GM20431 (cell line): Measurements from ENCODE around the gene GAS7.
"Not testable (repeated sequence)": the region's sequence is repeated elsewhere in the genome, so short reads cannot be mapped to it uniquely, and the experiment has no call there.

ENCODE experiments used
- in situ Hi-C: fragments of 300-500 bp; cut with MseI, MboI; formaldehyde crosslinking; loops from one replicate; pipeline ENCODE4 v1.15.0; 2020; ENCODE audit warnings: low sequenced_read_pairs; ENCODE audit not compliant: unreplicated experiment

The GAS7 gene

DNA sequence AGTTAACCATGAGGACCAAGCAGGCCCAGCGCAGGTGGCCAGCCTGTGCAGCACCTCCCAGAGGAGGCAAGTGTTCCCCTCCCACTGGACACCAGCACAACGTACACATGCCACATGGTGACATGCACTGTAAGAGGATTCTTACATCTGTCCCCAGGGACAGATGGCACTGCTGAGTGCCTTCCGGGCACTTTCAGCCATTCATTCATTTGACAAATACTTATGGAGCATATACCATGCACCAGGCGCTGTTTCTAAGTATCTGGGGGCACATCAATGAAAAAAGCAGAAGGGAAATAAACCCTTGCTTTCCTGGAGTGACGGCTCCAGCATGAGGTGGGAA lies 79.6 kb downstream of the GAS7 start:
- in situ Hi-C loops, result no loop called here

DNA sequence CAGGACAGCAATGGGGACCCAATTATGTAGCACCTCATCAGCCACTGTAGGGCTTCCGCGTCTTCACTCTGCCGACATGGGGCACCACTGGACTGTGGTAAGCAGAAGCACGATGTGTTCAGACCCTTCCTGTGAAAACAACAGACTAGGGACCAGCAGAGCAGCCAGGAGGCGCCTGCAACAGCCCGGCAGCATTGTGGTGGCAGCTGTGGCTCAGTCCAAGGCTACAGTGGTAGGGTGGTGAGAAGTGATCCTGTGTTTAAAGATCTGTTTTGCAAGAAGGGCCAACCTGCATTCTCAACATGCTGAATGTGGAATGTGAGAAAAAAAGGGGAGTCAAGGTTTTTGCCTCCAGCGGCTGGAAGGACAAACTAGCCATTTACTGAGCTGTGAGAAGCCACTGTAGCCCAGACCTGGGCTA lies 80.8 kb downstream of the GAS7 start:
- in situ Hi-C loops, result no loop called here

DNA sequence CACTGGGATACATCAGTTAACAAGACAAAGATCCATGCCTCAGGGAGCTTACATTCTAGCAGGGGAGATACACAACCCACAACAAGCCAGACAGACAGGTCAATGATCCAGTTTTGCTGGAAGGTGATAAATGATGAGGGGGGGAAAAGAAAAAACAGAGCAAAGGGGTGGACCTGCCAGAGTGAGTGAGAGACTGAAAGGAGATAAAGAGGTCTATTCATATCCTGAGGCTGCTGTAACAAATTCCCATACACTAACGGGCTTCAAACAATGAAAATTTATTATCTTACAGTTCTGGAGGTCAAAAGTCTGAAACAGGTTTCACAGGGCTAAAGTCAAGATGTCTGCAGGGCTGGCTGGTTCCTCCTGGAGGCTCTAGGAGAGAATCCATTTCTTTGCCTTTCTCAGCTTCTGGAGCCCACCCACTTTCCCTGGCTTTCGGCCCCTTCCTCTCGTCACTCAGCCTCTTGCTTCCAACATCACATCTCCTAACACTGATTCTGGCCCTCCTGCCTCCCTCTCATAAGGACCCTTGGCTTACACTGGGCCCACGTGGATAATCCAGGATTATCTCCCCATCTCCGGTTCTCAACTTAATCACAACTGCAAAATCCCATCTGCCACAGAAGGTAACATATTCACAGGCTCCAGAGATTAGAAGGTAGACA lies 81.5 kb downstream of the GAS7 start:
- in situ Hi-C loops, result no loop called here

DNA sequence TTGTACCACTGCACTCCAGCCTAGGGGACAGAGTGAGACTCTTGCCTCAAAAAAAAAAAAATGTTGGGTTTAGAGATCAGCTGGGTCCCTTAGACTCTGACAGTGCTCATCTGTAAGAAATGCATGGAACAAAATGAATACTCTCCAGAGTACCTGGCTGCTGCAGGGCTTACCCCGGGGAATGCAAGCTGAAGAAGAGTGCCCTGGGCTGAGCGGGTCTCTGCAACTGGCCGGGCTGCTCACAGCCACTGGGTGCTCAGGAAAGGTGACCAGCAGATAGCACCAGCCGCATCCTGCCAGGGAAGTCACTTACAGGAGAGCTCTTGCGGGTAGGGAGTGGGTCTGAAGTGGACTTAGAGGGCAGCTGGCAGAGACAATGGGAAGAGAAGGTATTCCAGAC lies 82.1 kb downstream of the GAS7 start:
- in situ Hi-C loops, result no loop called here

DNA sequence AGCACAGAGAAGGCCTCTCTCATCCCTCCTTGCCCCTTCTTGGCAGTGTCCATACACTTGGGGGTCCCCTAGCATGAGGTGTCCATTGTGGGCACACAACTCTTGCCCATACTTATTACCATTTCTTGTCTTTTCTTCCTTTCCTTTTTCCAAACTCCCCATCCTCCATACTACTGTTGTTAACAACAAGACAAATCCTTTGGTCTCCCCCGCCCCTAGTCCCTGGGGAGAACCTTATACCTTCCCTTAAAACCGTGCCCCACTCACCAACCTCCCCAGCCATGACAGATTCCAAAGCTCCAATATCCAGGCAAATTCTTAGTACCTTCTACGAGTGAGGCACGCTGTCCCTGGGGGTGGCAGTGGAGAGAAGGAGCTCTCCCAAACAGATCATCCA lies 82.9 kb downstream of the GAS7 start:
- in situ Hi-C loops, result no loop called here

DNA sequence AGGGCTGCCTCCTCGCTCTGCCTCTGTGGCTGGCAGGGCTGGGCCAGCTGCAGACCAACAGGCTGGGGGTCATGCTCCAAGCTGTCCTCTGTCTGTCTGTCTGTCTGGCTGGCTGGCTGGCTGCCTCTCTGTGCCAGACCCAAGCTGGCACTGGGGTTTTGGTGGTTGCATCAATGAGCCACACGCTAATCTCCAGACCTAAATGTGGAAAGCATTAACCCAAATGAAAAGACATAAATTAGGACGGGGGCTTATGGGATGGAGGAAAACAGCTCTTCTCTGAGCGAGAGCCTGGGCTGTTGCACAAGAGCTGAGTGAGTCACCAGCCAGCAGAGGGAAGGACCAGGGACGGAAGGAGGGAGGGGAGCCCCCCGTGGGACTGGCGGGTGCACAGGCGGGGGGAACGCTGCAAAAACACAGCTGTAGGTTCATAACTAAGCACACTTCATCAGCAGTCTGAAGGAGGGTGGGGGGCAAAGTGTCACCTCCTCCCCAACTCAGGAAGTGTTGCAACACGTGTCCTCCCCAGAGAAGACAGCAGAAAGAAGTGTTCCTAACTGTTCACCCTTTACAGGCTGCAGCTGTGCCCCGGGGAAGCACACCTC lies 83.4 kb downstream of the GAS7 start:
- in situ Hi-C loops, result no loop called here

DNA sequence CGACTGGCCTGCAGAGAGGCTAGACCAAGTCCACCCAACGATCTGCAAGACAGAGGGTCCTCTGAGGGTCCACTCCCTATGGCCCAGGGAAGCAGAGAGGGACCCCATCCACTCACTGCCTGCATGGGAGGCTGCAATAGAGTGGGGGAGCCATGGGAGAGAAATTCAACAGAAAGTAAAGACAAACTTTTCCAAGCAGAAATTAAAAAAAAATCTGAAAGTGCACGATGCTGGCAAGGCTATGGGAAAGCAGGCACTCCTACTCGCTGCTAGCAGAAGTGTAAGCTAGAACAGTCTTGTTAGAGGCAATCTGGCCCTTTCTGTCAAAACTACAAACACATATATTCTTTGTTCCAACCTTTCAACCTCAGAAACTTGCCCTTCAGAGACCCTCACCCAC lies 85.4 kb downstream of the GAS7 start:
- in situ Hi-C loops, result no loop called here

DNA sequence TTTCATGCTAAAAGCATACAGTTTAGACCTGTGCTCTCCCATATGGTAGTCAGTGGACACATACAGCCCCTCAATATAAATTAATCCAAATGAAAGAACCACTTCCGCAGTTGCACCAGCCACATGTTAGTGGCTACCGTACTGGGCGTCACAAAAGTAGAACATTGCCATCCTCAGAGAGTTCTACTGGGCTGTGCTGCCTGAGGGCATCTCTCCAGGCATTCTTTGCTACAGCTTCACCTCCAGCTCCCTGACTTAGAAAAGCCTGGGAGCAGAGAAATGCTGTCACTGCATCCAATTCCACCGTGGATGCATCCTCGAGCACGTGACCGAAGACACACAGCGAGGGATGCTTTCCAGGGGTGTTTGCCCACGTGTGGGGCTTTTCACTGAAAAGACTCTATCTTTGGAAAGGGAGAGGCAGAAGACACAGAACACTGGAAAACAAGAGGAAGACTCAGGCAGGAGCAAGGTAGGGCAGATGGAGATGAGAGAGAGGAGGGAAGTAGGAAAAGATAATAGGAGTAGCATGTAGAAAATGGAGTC lies 86.4 kb downstream of the GAS7 start:
- in situ Hi-C loops, result no loop called here

DNA sequence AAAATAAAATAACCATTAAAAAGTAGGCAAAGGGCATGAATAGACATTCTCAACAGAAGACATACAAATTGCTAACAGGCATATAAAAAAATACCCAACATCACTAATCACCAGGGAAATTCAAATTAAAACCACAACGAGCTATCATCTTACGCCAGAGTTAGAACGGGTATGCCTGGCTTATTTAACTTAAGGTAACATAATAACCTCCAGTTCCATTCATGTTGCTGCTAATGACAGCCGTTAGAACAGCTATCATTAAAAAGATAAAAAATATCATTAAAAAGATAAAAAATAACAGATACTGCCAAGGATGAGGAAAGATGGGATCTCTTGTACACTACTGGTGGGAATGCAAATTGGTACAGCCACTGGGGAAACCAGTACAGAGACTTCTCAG lies 89.3 kb downstream of the GAS7 start:
- in situ Hi-C loops, result no loop called here

DNA sequence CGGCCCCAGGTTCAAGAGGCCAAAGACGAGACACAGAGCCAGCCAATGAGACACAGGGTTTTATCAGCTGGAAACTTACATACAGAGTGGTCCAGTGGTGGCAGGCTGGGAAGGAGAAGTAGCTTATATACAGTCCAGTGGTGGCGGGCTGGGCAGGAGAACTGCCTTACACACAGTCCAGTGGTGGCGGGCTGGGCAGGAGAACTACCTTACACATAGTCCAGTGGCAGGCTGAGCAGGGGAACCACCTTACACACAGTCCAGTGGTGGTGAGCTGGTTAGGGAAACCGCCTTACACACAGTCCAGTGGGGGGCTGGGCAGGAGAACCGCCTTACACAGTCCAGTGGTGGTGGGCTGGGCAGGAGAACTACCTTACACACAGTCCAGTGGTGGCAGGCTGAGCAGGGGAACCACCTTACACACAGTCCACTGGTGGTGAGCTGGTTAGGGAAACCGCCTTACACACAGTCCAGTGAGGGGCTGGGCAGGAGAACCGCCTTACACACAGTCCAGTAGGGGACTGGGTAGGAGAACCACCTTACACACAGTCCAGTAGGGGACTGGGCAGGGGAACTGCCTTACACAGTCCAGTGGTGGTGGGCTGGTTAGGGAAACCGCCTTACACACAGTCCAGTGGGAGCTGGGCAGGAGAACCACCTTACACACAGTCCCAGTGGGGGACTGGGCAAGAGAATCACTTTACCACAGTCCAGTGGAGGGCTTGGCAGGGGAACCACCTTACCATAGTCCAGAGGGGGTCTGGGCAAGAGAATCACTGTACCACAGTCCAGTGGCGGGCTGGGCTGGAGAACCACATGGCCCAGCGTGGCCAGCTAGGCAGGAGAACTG lies 90.9 kb downstream of the GAS7 start:
- in situ Hi-C loops, result no loop called here

DNA sequence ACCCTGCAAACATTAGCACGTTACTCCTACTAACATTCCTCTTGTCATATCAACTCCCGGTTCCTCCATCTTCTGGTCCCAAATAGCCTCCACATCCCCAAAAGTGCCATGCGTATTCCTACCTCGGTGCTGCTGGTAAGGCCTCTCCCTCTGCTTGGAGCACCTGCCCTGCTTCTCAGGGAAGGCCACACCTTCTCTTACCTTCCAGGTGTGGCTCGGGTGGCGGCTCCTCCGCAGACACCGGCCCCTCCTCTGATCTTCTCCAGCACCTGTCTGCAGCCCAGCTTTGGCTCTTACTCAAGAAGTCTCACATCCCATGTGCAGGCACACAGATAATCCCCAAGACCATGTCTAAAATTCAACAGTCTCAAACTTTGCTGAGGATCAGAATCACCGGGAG lies 92.3 kb downstream of the GAS7 start:
- in situ Hi-C loops, result no loop called here

DNA sequence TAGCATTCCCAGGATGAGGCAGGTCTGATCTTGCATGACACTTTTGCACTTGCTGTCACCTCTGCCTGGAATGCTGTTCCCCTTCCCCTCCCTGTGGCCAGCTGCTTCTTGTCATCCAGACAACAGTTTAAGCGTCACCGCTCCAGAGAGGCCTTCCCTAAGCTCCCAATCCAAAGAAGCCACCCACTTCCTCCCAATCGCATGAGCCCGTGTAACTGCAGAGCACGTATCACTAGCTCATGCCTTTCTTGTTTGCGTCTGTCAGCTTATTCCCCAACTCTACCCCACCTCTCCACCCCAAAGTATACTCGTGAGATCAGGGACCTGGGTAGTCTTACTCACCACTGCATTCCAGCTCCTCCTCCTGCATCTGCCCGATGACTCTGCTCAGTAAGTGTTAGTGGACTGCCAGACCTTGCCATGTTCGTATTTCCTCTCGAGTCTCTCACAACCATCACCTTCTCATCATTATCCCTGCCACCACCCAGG lies 92.8 kb downstream of the GAS7 start:
- in situ Hi-C loops, result no loop called here

DNA sequence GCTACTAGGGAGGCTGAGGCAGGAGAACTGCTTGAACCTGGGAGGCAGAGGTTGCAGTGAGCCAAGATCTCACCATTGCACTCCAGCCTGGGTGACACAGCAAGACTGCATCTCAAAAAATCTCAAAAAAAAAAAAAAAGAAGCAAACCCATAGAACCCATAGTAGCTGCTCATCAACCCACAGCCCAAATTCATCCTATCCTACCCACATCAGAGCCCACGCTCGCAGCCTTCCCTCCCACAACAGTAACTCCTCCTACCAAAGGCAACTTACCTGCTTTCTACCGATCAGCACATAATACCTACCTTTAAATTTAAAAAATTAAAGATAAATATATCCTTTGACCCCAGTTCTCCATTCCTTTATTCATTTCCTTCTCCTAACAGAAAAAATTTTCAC lies 94.7 kb downstream of the GAS7 start:
- in situ Hi-C loops, result no loop called here

DNA sequence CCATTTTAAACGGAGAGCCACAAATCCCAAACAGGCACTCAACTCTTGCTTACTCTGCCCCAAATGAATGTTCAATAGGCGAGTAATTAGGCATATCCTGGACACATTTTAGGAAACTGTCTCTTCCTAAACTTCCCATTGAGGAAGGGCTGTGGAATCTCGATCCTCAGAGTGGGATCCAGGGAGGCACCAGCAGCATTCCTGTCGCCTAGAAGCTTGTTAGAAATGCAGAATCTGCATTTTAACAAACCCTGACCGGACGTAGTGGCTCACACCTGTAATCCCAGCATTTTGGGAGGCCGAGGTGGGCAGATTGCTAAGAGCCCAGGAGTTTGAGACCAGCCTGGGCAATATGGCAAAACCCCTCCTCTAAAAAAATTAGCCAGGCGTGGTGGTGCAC lies 95.6 kb downstream of the GAS7 start:
- in situ Hi-C loops, result no loop called here

DNA sequence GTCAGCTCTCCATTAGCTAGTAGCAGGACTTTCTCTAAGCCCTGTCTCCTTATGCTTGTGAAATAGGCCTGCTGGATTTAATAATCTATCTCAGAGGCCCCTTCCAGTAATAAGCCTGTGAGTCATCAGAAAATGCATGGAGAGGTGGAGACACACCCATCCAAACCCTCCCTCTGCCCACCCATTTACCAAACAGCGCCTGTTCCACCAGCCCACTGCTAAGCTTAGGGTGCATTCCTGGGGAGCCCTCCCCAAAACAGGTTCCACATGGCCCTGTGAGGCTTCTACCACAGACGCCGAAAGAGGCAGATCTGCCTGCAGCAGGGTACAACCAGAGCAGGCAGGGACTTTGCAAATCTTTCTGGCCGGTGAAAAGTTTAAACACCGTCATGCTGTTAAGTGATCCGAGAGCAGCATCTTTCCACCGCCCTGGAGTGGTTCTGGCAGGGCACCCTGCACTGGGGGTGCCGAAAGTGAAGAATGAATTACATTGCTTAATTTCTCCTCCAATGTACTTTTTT lies 99.3 kb downstream of the GAS7 start:
- in situ Hi-C loops, result no loop called here

DNA sequence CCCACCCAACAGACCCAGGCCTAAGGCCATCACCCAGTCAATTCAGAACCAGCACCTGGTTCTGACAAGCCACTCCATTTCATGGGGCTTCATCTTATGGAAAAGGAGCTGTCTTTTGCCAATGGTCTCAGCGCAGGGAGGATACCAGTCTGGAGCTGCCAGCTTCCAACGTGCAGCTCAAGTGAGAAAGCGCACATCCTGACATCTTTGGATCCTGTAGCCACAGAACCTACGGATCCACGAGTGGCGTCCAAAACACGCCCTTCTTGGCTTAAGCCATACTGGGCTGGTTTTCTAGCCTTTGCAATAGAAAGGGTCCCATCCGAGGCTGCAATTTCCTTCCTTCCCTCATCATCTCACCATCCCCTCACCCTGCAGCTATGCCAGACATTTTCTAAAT lies 101.8 kb downstream of the GAS7 start:
- in situ Hi-C loops, result no loop called here

DNA sequence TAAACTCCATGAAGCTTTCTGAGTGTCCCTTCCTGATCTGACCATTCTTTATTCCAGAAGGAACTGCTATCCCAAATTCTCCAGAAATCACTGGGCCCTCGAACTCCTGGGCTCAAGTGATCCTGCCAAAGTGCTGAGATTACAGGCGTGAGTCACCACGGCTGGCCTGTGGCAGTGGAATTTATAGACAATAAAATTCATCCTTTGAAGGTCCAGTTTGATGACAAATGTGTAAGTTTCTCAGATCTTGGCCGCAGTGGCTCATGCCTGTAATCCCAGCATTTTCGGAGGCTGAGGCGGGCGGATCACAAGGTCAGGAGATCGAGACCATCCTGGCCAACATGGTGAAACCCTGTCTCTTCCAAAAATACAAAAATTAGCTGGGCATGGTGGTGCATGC lies 103.1 kb downstream of the GAS7 start:
- in situ Hi-C loops, result not testable (repeated sequence)

DNA sequence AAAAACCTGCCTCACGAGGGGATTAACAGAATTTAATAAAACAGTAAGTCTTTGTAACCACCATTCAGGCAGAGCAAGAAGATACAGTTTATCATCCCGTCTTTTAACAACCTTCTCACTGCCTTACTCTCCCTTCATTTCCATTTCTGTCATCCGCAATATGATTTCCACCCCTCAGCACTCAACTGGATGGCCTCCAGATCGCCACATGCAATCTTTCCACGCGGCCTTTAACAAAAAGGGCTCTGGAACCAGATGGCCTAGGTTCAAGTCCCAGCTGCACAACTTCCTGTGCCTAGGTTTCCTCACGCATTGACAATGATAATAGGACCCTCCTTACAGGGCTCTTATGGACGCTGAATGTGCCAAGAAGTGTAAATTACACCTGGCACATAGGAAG lies 103.6 kb downstream of the GAS7 start:
- in situ Hi-C loops, result no loop called here

DNA sequence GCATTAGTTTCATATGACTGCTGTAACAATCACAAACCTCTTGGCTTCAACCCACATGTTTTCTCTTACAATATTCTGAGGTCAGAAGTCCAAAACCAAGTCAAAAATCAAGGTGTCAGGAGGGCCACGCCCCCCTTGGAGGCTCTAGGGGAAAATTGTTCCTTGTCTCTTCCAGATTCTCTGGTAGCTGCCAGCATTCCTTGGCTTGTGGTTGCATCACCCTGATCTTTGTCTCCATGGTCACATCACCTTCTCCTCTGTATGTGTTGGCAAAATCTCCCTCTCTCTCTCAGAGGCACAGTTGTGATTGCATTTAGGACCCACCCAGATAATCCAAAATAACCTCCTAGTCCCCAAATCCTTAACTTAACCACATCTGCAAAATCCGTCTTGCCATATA lies 105.8 kb downstream of the GAS7 start:
- in situ Hi-C loops, result no loop called here

DNA sequence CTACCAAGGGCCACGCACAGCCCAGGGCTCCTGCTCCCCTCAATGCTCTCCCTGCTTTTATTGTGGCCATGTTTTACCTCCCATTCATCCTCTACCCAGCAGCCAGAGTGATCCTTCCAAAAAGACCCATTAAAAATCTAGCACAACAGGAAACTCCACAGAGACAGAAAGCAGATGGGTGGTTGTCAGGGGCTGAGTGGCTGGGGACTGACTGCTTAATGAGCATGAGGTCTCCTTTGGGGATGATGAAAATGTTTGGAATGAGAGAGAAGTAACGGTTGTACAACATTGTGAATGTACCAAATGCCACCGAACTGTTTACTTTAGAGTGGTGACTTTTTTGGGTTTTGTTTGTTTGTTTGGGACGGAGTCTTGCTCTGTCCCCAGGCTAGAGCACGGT lies 107.4 kb downstream of the GAS7 start:
- in situ Hi-C loops, result no loop called here
